Stimulated activated CD4-positive, alpha-beta T cell treated with anti-CD3 and anti-CD28 coated beads, Interleukin-15, amount 100 ng/mL, for 1 hour (primary cell): ENCODE results near the gene NCOA7.
"Not testable (repeated sequence)": the region's sequence is repeated elsewhere in the genome, so short reads cannot be mapped to it uniquely, and the experiment has no call there.

Experiments used
- DNase-seq, 2 donors: peaks; one replicate each; pipeline ENCODE4 v3.0.0-alpha.2; 2020; ENCODE audit warnings: low read depth in 1 of 2, low spot score in 1 of 2

Gene NCOA7

GRCh38 chr6:125834348-125834747 is 43.6 kb downstream of the NCOA7 start:
- DNase-seq = no peak

GRCh38 chr6:125835221-125835744 is 44.5 kb downstream of the NCOA7 start:
- DNase-seq = no peak

- no peak for DNase-seq
These were observed 45.7 kb downstream of the NCOA7 start for GRCh38 chr6:125836466-125836865.

- no peak for DNase-seq
These were observed 48.7 kb downstream of the NCOA7 start for GRCh38 chr6:125839471-125839870.

- DNase-seq = no peak
These were observed 49.1 kb downstream of the NCOA7 start for GRCh38 chr6:125839879-125840278.

GRCh38 chr6:125841356-125842090 is 50.8 kb downstream of the NCOA7 start:
- no peak for DNase-seq

GRCh38 chr6:125842091-125842626 is 51.4 kb downstream of the NCOA7 start:
- no peak for DNase-seq

GRCh38 chr6:125843593-125843992 is 52.8 kb downstream of the NCOA7 start:
- DNase-seq = no peak

GRCh38 chr6:125844989-125845388 is 54.2 kb downstream of the NCOA7 start:
- DNase-seq = no peak

- no peak for DNase-seq
These were observed 55.7 kb downstream of the NCOA7 start for GRCh38 chr6:125846292-125847024.

GRCh38 chr6:125848286-125848685 is 57.5 kb downstream of the NCOA7 start:
- not testable (repeated sequence) for DNase-seq

- DNase-seq = no peak
These were observed 59.6 kb downstream of the NCOA7 start for GRCh38 chr6:125850361-125850760.

- DNase-seq = no peak
These were observed 61.8 kb downstream of the NCOA7 start for GRCh38 chr6:125852587-125852986.

- DNase-seq = no peak
These were observed 62.4 kb downstream of the NCOA7 start for GRCh38 chr6:125853168-125853567.

- no peak for DNase-seq
These were observed 63.0 kb downstream of the NCOA7 start for GRCh38 chr6:125853756-125854155.

GRCh38 chr6:125854355-125854754 is 63.6 kb downstream of the NCOA7 start:
- no peak for DNase-seq

GRCh38 chr6:125855783-125856182 is 65.0 kb downstream of the NCOA7 start:
- DNase-seq = no peak

GRCh38 chr6:125857846-125858245 is 67.1 kb downstream of the NCOA7 start:
- DNase-seq = no peak

GRCh38 chr6:125858427-125859320 is 67.9 kb downstream of the NCOA7 start:
- no peak for DNase-seq

- DNase-seq = no peak
These were observed 69.0 kb downstream of the NCOA7 start for GRCh38 chr6:125859727-125860126.

GRCh38 chr6:125863023-125863422 is 72.3 kb downstream of the NCOA7 start:
- DNase-seq = no peak
